SK-N-SH treated with all-trans-retinoic acid at 6 μM for 48 hours (cell line): ENCODE data around the gene LMF1.

Source experiments
- ATAC-seq: fragments of 200-7000 bp; cut with Tn5 transposase; 3 replicates; pipeline ENCODE4 v1.9.1; 2020; ENCODE audit warnings: mild to moderate bottlenecking, moderate library complexity
- ARNTL ChIP-seq: fragments of 450-650 bp; formaldehyde crosslinking; IDR thresholded peaks from 2 replicates; pipeline ENCODE4 v1.5.0; 2020; ENCODE audit warnings: low read depth, mild to moderate bottlenecking, moderate library complexity, borderline replicate concordance
- BACH2 ChIP-seq: fragments of 250-450 bp; sonication (Bioruptor Pico); IDR thresholded peaks from 2 replicates; pipeline ENCODE4 v1.9.0; 2021; ENCODE audit warnings: mild to moderate bottlenecking, borderline replicate concordance
- CSDC2 ChIP-seq: fragments of 250-450 bp; sonication (Bioruptor Pico); IDR thresholded peaks from 2 replicates; pipeline ENCODE4 v1.5.0; 2020; ENCODE audit warnings: mild to moderate bottlenecking, moderate library complexity
- ESRRG ChIP-seq: fragments of 250-450 bp; sonication (Bioruptor Pico); IDR thresholded peaks from 2 replicates; pipeline ENCODE4 v1.6.1; 2021; ENCODE audit warnings: mild to moderate bottlenecking
- GLIS3 ChIP-seq: fragments of 250-450 bp; sonication (Bioruptor Pico); IDR thresholded peaks from 2 replicates; pipeline ENCODE4 v1.5.0; 2020; ENCODE audit warnings: mild to moderate bottlenecking, moderate library complexity
- ISL1 ChIP-seq: fragments of 250-450 bp; sonication (Bioruptor Pico); IDR thresholded peaks from 2 replicates; pipeline ENCODE4 v2.1.2; 2022; ENCODE audit warnings: mild to moderate bottlenecking, moderate library complexity
- OSR1 ChIP-seq: fragments of 250-450 bp; sonication (Bioruptor Pico); IDR thresholded peaks from 2 replicates; pipeline ENCODE4 v1.8.0; 2022; ENCODE audit warnings: moderate library complexity, mild to moderate bottlenecking, inconsistent platforms
- PPARA ChIP-seq: fragments of 250-450 bp; sonication (Bioruptor Pico); IDR thresholded peaks from 2 replicates; pipeline ENCODE4 v1.5.0; 2020; ENCODE audit warnings: mild to moderate bottlenecking, borderline replicate concordance
- RARB ChIP-seq: fragments of 250-450 bp; sonication (Bioruptor Pico); IDR thresholded peaks from 2 replicates; pipeline ENCODE4 v1.8.0; 2021; ENCODE audit warnings: mild to moderate bottlenecking, moderate library complexity
- SNAI2 ChIP-seq: fragments of 250-450 bp; sonication (Bioruptor Pico); IDR thresholded peaks from 2 replicates; pipeline ENCODE4 v1.5.0; 2020; ENCODE audit warnings: mild to moderate bottlenecking, moderate library complexity
- TCF4 ChIP-seq: fragments of 250-450 bp; sonication (Bioruptor Pico); IDR thresholded peaks from 2 replicates; pipeline ENCODE4 v1.8.0; 2021; ENCODE audit warnings: mild to moderate bottlenecking, moderate library complexity, borderline replicate concordance
- TOX ChIP-seq: fragments of 250-450 bp; sonication (Bioruptor Pico); IDR thresholded peaks from 2 replicates; pipeline ENCODE4 v1.8.0; 2021; ENCODE audit warnings: mild to moderate bottlenecking, moderate library complexity, borderline replicate concordance
- ZC3H10 ChIP-seq: fragments of 250-450 bp; sonication (Bioruptor Pico); IDR thresholded peaks from 2 replicates; pipeline ENCODE4 v1.5.1; 2021; ENCODE audit warnings: mild to moderate bottlenecking, moderate library complexity
- ZFP3 ChIP-seq: fragments of 250-450 bp; sonication (Bioruptor Pico); IDR thresholded peaks from 2 replicates; pipeline ENCODE4 v1.5.0; 2020; ENCODE audit warnings: mild to moderate bottlenecking, moderate library complexity
- ZFP30 ChIP-seq: fragments of 450-650 bp; formaldehyde crosslinking; IDR thresholded peaks from 2 replicates; pipeline ENCODE4 v1.5.0; 2022; ENCODE audit warnings: mild to moderate bottlenecking, moderate library complexity
- ZNF565 ChIP-seq: fragments of 450-650 bp; formaldehyde crosslinking; conservative IDR thresholded peaks from 2 replicates; pipeline ENCODE4 v1.5.0; 2020; ENCODE audit warnings: low read depth, mild to moderate bottlenecking, moderate library complexity
- ZNF70 ChIP-seq: fragments of 450-650 bp; formaldehyde crosslinking; IDR thresholded peaks from 2 replicates; pipeline ENCODE4 v1.5.0; 2020; ENCODE audit warnings: mild to moderate bottlenecking, moderate library complexity
- TF ChIP-seq, protein P1 (sequence below): fragments of 250-450 bp; sonication (Bioruptor Pico); IDR thresholded peaks from 2 replicates; pipeline ENCODE4 v1.5.0; 2020; ENCODE audit warnings: mild to moderate bottlenecking, moderate library complexity
- TF ChIP-seq, protein P2 (sequence below): fragments of 250-450 bp; sonication (Bioruptor Pico); IDR thresholded peaks from 2 replicates; pipeline ENCODE4 v1.5.1; 2021; ENCODE audit warnings: mild to moderate bottlenecking, moderate library complexity
- TF ChIP-seq, protein P3 (sequence below): fragments of 250-450 bp; sonication (Bioruptor Pico); IDR thresholded peaks from 2 replicates; pipeline ENCODE4 v1.8.0; 2021; ENCODE audit warnings: low read depth, mild to moderate bottlenecking, moderate library complexity, borderline replicate concordance

The LMF1 gene

DNA sequence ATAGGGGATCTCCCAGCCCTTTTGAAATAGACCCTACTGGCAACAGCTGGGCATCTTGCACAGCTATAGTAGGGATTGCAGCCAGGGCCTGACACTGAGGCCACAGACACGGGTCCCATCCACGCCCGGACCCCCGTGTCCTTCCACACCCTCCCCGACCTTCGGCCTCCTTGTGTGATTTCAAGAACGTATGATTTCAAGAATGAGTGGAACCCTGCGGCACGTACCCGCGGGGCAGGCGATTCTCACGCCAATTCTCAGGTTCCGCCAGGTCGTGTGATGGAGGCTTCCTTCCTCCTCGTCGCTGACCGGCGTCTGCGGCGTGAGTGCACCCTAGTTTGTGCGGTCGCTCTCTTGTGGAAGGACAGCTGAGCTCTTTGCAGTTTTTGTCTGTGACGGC is 114.0 kb downstream of the LMF1 start:
- TF ChIP-seq ISL1 (CRISPR knock-in tag) = no peak
- TF ChIP-seq ZFP30 (CRISPR knock-in tag) = no peak
- no peak for TF ChIP-seq TCF4 (CRISPR knock-in tag)
- TF ChIP-seq, protein P1, sequence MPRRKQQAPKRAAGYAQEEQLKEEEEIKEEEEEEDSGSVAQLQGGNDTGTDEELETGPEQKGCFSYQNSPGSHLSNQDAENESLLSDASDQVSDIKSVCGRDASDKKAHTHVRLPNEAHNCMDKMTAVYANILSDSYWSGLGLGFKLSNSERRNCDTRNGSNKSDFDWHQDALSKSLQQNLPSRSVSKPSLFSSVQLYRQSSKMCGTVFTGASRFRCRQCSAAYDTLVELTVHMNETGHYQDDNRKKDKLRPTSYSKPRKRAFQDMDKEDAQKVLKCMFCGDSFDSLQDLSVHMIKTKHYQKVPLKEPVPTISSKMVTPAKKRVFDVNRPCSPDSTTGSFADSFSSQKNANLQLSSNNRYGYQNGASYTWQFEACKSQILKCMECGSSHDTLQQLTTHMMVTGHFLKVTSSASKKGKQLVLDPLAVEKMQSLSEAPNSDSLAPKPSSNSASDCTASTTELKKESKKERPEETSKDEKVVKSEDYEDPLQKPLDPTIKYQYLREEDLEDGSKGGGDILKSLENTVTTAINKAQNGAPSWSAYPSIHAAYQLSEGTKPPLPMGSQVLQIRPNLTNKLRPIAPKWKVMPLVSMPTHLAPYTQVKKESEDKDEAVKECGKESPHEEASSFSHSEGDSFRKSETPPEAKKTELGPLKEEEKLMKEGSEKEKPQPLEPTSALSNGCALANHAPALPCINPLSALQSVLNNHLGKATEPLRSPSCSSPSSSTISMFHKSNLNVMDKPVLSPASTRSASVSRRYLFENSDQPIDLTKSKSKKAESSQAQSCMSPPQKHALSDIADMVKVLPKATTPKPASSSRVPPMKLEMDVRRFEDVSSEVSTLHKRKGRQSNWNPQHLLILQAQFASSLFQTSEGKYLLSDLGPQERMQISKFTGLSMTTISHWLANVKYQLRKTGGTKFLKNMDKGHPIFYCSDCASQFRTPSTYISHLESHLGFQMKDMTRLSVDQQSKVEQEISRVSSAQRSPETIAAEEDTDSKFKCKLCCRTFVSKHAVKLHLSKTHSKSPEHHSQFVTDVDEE (CRISPR knock-in tag) = no peak
- no peak for TF ChIP-seq ESRRG (CRISPR knock-in tag)
- TF ChIP-seq, protein P2, sequence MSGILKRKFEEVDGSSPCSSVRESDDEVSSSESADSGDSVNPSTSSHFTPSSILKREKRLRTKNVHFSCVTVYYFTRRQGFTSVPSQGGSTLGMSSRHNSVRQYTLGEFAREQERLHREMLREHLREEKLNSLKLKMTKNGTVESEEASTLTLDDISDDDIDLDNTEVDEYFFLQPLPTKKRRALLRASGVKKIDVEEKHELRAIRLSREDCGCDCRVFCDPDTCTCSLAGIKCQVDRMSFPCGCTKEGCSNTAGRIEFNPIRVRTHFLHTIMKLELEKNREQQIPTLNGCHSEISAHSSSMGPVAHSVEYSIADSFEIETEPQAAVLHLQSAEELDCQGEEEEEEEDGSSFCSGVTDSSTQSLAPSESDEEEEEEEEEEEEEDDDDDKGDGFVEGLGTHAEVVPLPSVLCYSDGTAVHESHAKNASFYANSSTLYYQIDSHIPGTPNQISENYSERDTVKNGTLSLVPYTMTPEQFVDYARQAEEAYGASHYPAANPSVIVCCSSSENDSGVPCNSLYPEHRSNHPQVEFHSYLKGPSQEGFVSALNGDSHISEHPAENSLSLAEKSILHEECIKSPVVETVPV (CRISPR knock-in tag) = no peak
- TF ChIP-seq BACH2 (CRISPR knock-in tag) = no peak
- TF ChIP-seq SNAI2 = no peak
- no peak for TF ChIP-seq RARB (CRISPR knock-in tag)
- no peak for TF ChIP-seq PPARA (CRISPR knock-in tag)
- no peak for TF ChIP-seq CSDC2 (CRISPR knock-in tag)
- no peak for TF ChIP-seq ZNF70 (CRISPR knock-in tag)
- no peak for TF ChIP-seq ARNTL (CRISPR knock-in tag)
- TF ChIP-seq, protein P3, sequence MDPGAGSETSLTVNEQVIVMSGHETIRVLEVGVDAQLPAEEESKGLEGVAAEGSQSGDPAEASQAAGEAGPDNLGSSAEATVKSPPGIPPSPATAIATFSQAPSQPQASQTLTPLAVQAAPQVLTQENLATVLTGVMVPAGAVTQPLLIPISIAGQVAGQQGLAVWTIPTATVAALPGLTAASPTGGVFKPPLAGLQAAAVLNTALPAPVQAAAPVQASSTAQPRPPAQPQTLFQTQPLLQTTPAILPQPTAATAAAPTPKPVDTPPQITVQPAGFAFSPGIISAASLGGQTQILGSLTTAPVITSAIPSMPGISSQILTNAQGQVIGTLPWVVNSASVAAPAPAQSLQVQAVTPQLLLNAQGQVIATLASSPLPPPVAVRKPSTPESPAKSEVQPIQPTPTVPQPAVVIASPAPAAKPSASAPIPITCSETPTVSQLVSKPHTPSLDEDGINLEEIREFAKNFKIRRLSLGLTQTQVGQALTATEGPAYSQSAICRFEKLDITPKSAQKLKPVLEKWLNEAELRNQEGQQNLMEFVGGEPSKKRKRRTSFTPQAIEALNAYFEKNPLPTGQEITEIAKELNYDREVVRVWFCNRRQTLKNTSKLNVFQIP (CRISPR knock-in tag) = no peak
- TF ChIP-seq ZC3H10 (CRISPR knock-in tag) = no peak
- TF ChIP-seq TOX (CRISPR knock-in tag) = no peak
- TF ChIP-seq ZFP3 (CRISPR knock-in tag) = no peak

DNA sequence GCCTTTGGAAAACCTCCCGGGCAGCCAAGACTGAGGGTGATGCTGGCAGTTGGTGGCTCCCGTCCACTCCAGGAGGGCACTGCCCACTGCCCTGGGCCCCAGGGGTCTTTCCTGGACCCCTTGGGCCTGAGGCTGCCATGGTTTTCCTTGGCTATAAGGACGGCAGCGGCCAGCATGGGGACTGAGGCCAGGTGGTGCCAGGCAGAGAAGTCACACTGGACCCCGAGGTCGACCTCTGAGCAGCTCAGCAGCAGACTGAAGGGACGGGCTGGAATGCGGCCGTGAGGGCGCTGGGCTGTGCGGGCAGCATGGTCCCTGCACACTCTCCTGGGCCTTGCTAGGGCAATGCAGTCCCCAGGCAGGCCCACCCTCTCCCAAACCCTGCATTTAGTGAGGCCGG is 114.7 kb downstream of the LMF1 start:
- ATAC-seq = no peak
- no peak for TF ChIP-seq RARB (CRISPR knock-in tag)
- TF ChIP-seq ZFP3 (CRISPR knock-in tag) = no peak
- TF ChIP-seq ZNF565 (CRISPR knock-in tag) = no peak
- TF ChIP-seq SNAI2 = no peak
- TF ChIP-seq, protein P3 (CRISPR knock-in tag) = no peak
- TF ChIP-seq TCF4 (CRISPR knock-in tag) = no peak
- TF ChIP-seq OSR1 (CRISPR knock-in tag) = no peak
- TF ChIP-seq GLIS3 (CRISPR knock-in tag) = no peak
- TF ChIP-seq, protein P1 (CRISPR knock-in tag) = no peak
- TF ChIP-seq ARNTL (CRISPR knock-in tag) = no peak
- no peak for TF ChIP-seq ZC3H10 (CRISPR knock-in tag)
- TF ChIP-seq, protein P2 (CRISPR knock-in tag) = no peak
- TF ChIP-seq, all 23 proteins: peak for 0

More for the DNA sequence above, 114.0 kb downstream of the LMF1 start:
- no peak for ATAC-seq
